Measurements from ENCODE around the gene TMEM179.
"Not testable (repeated sequence)": the region's sequence is repeated elsewhere in the genome, so short reads cannot be mapped to it uniquely, and the experiment has no call there.

Gene TMEM179

GRCh38 chr14:104586832-104587620, 17.5 kb downstream of the TMEM179 start:
- no peak for DNase-seq (ENCODE audit: low spot score)

GRCh38 chr14:104585966-104586697, 18.4 kb downstream of the TMEM179 start:
- DNase-seq (ENCODE audit: low spot score), result no peak

GRCh38 chr14:104584557-104584956, 20.0 kb downstream of the TMEM179 start:
- DNase-seq (ENCODE audit: low spot score), result no peak

GRCh38 chr14:104583424-104584306, 20.9 kb downstream of the TMEM179 start:
- DNase-seq (ENCODE audit: low spot score), result no peak

GRCh38 chr14:104582662-104583061, 21.9 kb downstream of the TMEM179 start:
- DNase-seq (ENCODE audit: low spot score), result no peak

- no peak for DNase-seq (ENCODE audit: low spot score)
Observed at GRCh38 chr14:104582005-104582404, 22.6 kb downstream of the TMEM179 start.

GRCh38 chr14:104581521-104581920, 23.1 kb downstream of the TMEM179 start:
- no peak for DNase-seq (ENCODE audit: low spot score)

- DNase-seq (ENCODE audit: low spot score), result no peak
Observed at GRCh38 chr14:104580961-104581360, 23.6 kb downstream of the TMEM179 start.

- not testable (repeated sequence) for DNase-seq (ENCODE audit: low spot score)
Observed at GRCh38 chr14:104579939-104580338, 24.6 kb downstream of the TMEM179 start.

- DNase-seq (ENCODE audit: low spot score), result no peak
Observed at GRCh38 chr14:104579507-104579906, 25.1 kb downstream of the TMEM179 start, which contains the start of gene C14orf180. Gene C14orf180, plus strand, starts transcription at chr14:104579764. Its CDS starts 6,667 bp downstream, at chr14:104586431.

- DNase-seq (ENCODE audit: low spot score), result no peak
Observed at GRCh38 chr14:104578321-104578720, 26.3 kb downstream of the TMEM179 start.

GRCh38 chr14:104577847-104578301, 26.7 kb downstream of the TMEM179 start:
- DNase-seq (ENCODE audit: low spot score), result no peak

GRCh38 chr14:104577426-104577825, 27.1 kb downstream of the TMEM179 start:
- DNase-seq (ENCODE audit: low spot score), result no peak

GRCh38 chr14:104576970-104577332, 27.6 kb downstream of the TMEM179 start:
- DNase-seq (ENCODE audit: low spot score), result peak; percentile 16

- no peak for DNase-seq (ENCODE audit: low spot score)
Observed at GRCh38 chr14:104576232-104576969, 28.2 kb downstream of the TMEM179 start.

- no peak for DNase-seq (ENCODE audit: low spot score)
Observed at GRCh38 chr14:104574978-104575583, 29.5 kb downstream of the TMEM179 start.

- DNase-seq (ENCODE audit: low spot score), result no peak
Observed at GRCh38 chr14:104574536-104574935, 30.0 kb downstream of the TMEM179 start.

GRCh38 chr14:104573930-104574329, 30.6 kb downstream of the TMEM179 start:
- no peak for DNase-seq (ENCODE audit: low spot score)

GRCh38 chr14:104572668-104573067, 31.9 kb downstream of the TMEM179 start:
- DNase-seq (ENCODE audit: low spot score), result no peak

- DNase-seq (ENCODE audit: low spot score), result no peak
Observed at GRCh38 chr14:104572024-104572626, 32.4 kb downstream of the TMEM179 start.

- no peak for DNase-seq (ENCODE audit: low spot score)
Observed at GRCh38 chr14:104571246-104571645, 33.3 kb downstream of the TMEM179 start.

Data from LoVo (cell line).